ENCODE data around the gene TANGO2.

GRCh38 chr22:19982991-19983578, 37.8 kb upstream of the TANGO2 start:
- TF ChIP-seq TCF12 (IDR thresholded peaks at IDR 0.05) (no peak), EZH2phosphoT487 (IDR thresholded peaks at IDR 0.05; ENCODE audit: borderline replicate concordance, low read depth) (no peak)
